Fibroblast of skin of scalp (primary cell): ENCODE measurements around the gene AKAP14.
"Not testable (repeated sequence)": the region's sequence is repeated elsewhere in the genome, so short reads cannot be mapped to it uniquely, and the experiment has no call there.

ENCODE experiments used
- DNase-seq: peaks from one replicate; pipeline ENCODE4 v3.0.0-alpha.2; 2013

AKAP14 gene

GRCh38 chrX:119922391-119922790, 26.7 kb downstream of the AKAP14 start:
- not testable (repeated sequence) for DNase-seq

GRCh38 chrX:119935215-119935874, 39.7 kb downstream of the AKAP14 start:
- no peak for DNase-seq

DNA sequence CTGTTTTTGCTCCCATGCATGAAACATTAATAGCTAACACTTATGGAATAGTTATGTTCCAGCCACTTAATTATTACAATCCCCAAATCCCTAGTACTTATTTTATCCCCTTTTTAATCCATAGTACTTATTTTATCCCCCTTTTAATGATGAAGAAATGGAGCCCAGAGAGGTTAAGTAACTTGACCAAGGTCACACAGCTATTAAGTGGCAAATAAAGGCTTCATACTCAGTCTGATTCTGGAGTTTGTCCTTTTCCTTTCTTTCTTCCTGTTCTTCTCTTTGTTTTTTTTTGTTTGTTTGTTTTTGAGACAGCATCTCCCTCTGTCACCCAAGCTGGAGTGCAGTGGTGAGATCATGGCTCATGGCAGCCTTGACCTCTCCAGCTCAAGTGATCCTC, 45.6 kb downstream of the AKAP14 start:
- DNase-seq: no peak

- no peak for DNase-seq
Measured at GRCh38 chrX:119942173-119942819, 46.6 kb downstream of the AKAP14 start.

DNA sequence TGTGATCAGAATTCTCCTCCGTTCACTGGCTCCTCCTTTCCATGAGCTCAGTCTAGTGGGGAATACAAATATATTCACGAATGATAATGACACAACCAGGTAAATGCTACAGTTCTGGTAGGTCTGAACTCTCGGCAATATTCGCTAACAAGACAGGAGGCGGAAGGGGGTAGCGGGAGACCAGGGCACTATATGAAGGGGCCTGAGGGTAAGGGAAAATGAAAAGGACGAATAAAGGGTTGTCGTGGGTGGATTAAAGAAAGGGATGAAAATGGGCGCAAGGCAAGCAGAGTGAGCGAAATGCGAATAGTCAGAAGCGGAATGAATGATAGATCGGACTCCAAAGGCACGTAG, 47.1 kb downstream of the AKAP14 start:
- no peak for DNase-seq

DNA sequence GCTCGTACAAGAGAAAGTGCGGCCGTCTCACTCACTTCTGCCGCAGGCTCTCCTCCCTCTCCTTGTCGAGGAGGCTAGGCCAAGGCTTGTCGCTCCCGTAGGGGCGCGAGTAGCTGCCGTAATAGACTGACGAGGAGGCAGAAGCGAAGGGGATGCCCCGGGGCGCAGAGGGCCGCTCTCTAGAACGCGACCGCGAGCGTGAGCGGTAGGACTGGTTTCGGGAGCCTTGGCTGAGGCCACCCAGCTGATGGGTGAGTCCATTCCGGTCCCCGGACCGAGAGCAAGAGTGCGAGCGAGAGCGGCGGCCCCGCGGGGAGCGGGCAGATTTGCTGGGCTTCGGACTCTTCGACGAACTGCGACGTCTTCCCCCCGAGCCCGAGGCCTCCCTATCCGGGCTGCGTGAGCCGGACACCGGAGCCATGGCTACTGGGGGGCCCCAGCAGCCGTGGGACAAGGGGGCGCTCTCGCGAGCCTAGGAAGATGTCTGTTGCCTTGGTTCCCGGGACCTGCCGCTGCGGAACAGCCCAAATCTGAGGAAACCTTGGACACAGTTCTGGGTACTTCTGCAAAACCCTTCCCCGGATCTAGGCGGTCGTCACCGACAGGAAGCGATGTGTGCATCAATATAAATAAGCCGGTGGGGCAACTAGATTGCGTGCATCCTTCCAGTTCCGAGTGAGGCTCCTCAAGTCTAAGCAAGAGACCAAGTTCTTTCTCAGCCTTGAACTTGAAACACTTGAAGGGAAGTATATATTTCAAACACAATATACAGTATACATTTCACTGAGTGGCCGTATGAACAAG, 47.7 kb downstream of the AKAP14 start, which contains the start of gene NKAP:
NKAP (minus strand) TSS at position 567 of the 804 bp plus-strand sequence; CDS start at position 421, 146 bp downstream.
- DNase-seq: peak; percentile 94

DNA sequence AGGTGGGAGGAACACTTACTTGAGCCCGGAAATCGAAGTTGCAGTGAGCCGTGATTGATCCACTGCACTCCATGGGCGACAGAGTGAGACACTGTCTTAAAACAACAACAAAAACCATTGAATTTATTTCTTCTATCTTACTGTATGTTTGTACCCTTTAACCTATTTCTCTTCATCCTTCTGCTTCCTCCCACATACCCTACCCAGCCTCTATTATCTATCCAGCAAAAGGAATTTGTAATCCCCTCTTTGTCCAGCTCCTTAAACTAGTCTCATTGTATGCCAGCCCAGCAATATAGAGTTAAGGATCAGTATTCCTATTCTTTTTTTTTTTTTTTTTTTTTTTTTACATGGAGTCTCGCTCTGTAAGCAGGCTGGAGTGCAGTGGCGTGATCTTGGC, 49.8 kb downstream of the AKAP14 start:
- DNase-seq: no peak

GRCh38 chrX:119948381-119948780, 52.7 kb downstream of the AKAP14 start:
- no peak for DNase-seq

- no peak for DNase-seq
Measured at GRCh38 chrX:119954374-119954773, 58.7 kb downstream of the AKAP14 start.

GRCh38 chrX:119955807-119956570, 60.3 kb downstream of the AKAP14 start:
- DNase-seq: not testable (repeated sequence)

- no peak for DNase-seq
Measured at GRCh38 chrX:119960625-119961024, 64.9 kb downstream of the AKAP14 start.

DNA sequence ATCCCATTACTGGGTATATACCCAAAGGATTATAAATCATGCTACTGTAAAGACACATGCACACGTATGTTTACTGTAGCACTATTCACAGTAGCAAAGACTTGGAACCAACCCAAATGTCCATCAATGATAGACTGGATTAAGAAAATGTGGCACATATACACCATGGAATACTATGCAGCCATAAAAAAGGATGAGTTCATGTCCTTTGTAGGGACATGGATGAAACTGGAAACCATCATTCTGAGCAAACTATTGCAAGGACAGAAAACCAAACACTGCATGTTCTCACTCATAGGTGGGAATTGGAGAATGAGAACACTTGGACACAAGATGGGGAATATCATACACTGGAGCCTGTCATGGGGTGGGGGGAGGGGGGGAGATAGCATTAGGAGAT, 71.1 kb downstream of the AKAP14 start:
- not testable (repeated sequence) for DNase-seq
